ENCODE results near the gene ADCY9. TPM values are rescaled to one million over a fixed set of nuclear protein-coding genes. Genes with fewer than 3 reads are reported as not detected.
"Not testable (repeated sequence)": the region's sequence is repeated elsewhere in the genome, so short reads cannot be mapped to it uniquely, and the experiment has no call there.

ADCY9 gene
- total RNA-seq, 4 donors from 2014 or later, result 6.3 to 22.3 (median 11.2) TPM

GRCh38 chr16:3951861-3952736 lies 164.1 kb downstream of the ADCY9 start:
- intact Hi-C loops (cut with DNase I), result no loop called here
- no peak for DNase-seq
- H3K27me3 ChIP-seq, result peaks cover 0 to 16% (median 0%) of the 10 kb centered on the region in 4 donors
- TF ChIP-seq POLR2A (IDR thresholded peaks at IDR 0.05) (no peak), CTCF (IDR thresholded peaks at IDR 0.05) (no peak)
- no peaks in the 10 kb centered on the region for H3K36me3 ChIP-seq
- peak overlapping the region in 3 of 4 donors; percentile 71 to 86 (median 85) for H3K27ac ChIP-seq
- H3K4me3 ChIP-seq, result no peak overlapping the region
- peaks cover 22 to 67% (median 44%) of the 10 kb centered on the region in 3 donors for H3K4me1 ChIP-seq
- WGBS, 2 donors, result 26 to 32% methylated on average over 8 to 9 of the region's 12 CpGs
- no peaks in the 10 kb centered on the region for H3K9me3 ChIP-seq

GRCh38 chr16:3951380-3951779 lies 164.9 kb downstream of the ADCY9 start:
- DNase-seq; H3K4me3 ChIP-seq; intact Hi-C loops (cut with DNase I); H3K9me3 ChIP-seq; H3K36me3 ChIP-seq: not testable (repeated sequence)
- H3K27ac ChIP-seq, result peak overlapping the region in 3 of 4 donors; percentile 85 to 89 (median 86)
- 32 to 37% methylated on average over 5 of the region's 5 CpGs for WGBS, 2 donors
- peaks cover 22 to 70% (median 44%) of the 10 kb centered on the region in 3 donors for H3K4me1 ChIP-seq
- H3K27me3 ChIP-seq, result peaks cover 0 to 10% (median 0%) of the 10 kb centered on the region in 4 donors

GRCh38 chr16:3950343-3951193 lies 165.7 kb downstream of the ADCY9 start:
- Histone ChIP-seq H3K4me1 (peaks cover 28 to 78% (median 51%) of the 10 kb centered on the region in 3 donors), H3K27me3 (peaks cover 0 to 5% (median 0%) of the 10 kb centered on the region in 4 donors), H3K27ac (peak overlapping the region; percentile 74 to 89 (median 86)), H3K36me3 (no peaks in the 10 kb centered on the region), H3K9me3 (no peaks in the 10 kb centered on the region), H3K4me3 (peak overlapping the region in 3 of 4 donors; percentile 10 to 49 (median 11))
- WGBS, 2 donors, result 20 to 43% methylated on average over 11 to 23 of the region's 32 CpGs
- intact Hi-C loops (cut with DNase I), result no loop called here
- DNase-seq, result no peak
- no peak for TF ChIP-seq CTCF (IDR thresholded peaks at IDR 0.05)
- no peak for TF ChIP-seq POLR2A (IDR thresholded peaks at IDR 0.05)

GRCh38 chr16:3949946-3950342 lies 166.3 kb downstream of the ADCY9 start:
- intact Hi-C loops (cut with DNase I), result no loop called here
- WGBS, 2 donors, result 30 to 39% methylated on average over 9 of the region's 9 CpGs
- Histone ChIP-seq H3K4me1 (peaks cover 28 to 77% (median 50%) of the 10 kb centered on the region in 3 donors), H3K4me3 (peak overlapping the region in 3 of 4 donors; percentile 10 to 49 (median 11)), H3K9me3 (no peaks in the 10 kb centered on the region), H3K27ac (peak overlapping the region; percentile 74 to 89 (median 86)), H3K27me3 (peaks cover 0 to 3% (median 0%) of the 10 kb centered on the region in 4 donors), H3K36me3 (no peaks in the 10 kb centered on the region)
- no peak for DNase-seq
- TF ChIP-seq POLR2A (IDR thresholded peaks at IDR 0.05), result no peak
- TF ChIP-seq CTCF (IDR thresholded peaks at IDR 0.05), result no peak

GRCh38 chr16:3949287-3949686 lies 167.0 kb downstream of the ADCY9 start:
- Histone ChIP-seq H3K27me3 (no peaks in the 10 kb centered on the region), H3K36me3 (no peaks in the 10 kb centered on the region), H3K27ac (peak overlapping the region in 3 of 4 donors; percentile 85 to 89 (median 86)), H3K4me3 (peak overlapping the region in 1 of 4 donors; percentile 32), H3K9me3 (no peaks in the 10 kb centered on the region), H3K4me1 (peaks cover 28 to 70% (median 44%) of the 10 kb centered on the region in 3 donors)
- no peak for DNase-seq
- intact Hi-C loops (cut with DNase I), result no loop called here
- TF ChIP-seq CTCF (IDR thresholded peaks at IDR 0.05) (no peak), POLR2A (IDR thresholded peaks at IDR 0.05) (no peak)
- 48 to 56% methylated on average over 13 to 14 of the region's 14 CpGs for WGBS, 2 donors

Data from esophagus squamous epithelium (tissue), 5 donors.